KMS-11 (cell line): ENCODE data around the gene TBC1D20.

Experiments used
- H2AFZ ChIP-seq: fragments of 200-600 bp; sonication (generic); 2 replicates; pipeline ENCODE4 v1.6.1; 2016; ENCODE audit warnings: antibody characterized with exemption, mixed run types, low read depth
- H3K27ac ChIP-seq: fragments of 200-600 bp; sonication (generic); 2 replicates; pipeline ENCODE4 v1.6.1; 2016; ENCODE audit warnings: mild to moderate bottlenecking, mixed run types
- H3K27me3 ChIP-seq: fragments of 200-600 bp; sonication (generic); 2 replicates; pipeline ENCODE4 v1.6.1; 2017; ENCODE audit warnings: mild to moderate bottlenecking, low read depth, mixed run types, moderate library complexity; ENCODE audit not compliant: insufficient read depth
- H3K36me3 ChIP-seq: fragments of 200-600 bp; sonication (generic); 2 replicates; pipeline ENCODE4 v1.6.1; 2017; ENCODE audit warnings: mild to moderate bottlenecking, mixed run types; ENCODE audit not compliant: insufficient read depth
- H3K4me1 ChIP-seq: fragments of 200-600 bp; sonication (generic); 2 replicates; pipeline ENCODE4 v1.6.1; 2016; ENCODE audit warnings: mild to moderate bottlenecking, low read depth, mixed run types; ENCODE audit not compliant: poor library complexity, severe bottlenecking
- H3K4me2 ChIP-seq: fragments of 200-600 bp; sonication (generic); 2 replicates; pipeline ENCODE4 v1.7.0; 2016; ENCODE audit warnings: mild to moderate bottlenecking, mixed run types
- H3K4me3 ChIP-seq: fragments of 200-600 bp; sonication (generic); IDR thresholded peaks from 2 replicates; pipeline ENCODE4 v1.6.1; 2017; ENCODE audit warnings: low read depth, low read length, mixed read lengths; ENCODE audit not compliant: insufficient read depth
- H3K79me2 ChIP-seq: fragments of 200-600 bp; sonication (generic); 2 replicates; pipeline ENCODE4 v1.6.1; 2016; ENCODE audit warnings: low read depth, mixed run types; ENCODE audit not compliant: insufficient read depth
- H3K9ac ChIP-seq: fragments of 200-600 bp; sonication (generic); 2 replicates; pipeline ENCODE4 v1.6.1; 2016; ENCODE audit warnings: mild to moderate bottlenecking, mixed run types
- H4K20me1 ChIP-seq: fragments of 200-600 bp; sonication (generic); 2 replicates; pipeline ENCODE4 v1.6.1; 2016; ENCODE audit warnings: mild to moderate bottlenecking, mixed run types; ENCODE audit not compliant: insufficient read depth
- CTCF ChIP-seq: fragments of 200-600 bp; sonication (generic); conservative IDR thresholded peaks from 2 replicates; pipeline ENCODE4 v1.6.1; 2017; ENCODE audit warnings: low read depth, mild to moderate bottlenecking, antibody characterized with exemption, low read length, moderate library complexity, mixed read lengths

The TBC1D20 gene

GRCh38 chr20:443223-443775 is 19.0 kb downstream of the TBC1D20 start:
- no peak for TF ChIP-seq CTCF
- Histone ChIP-seq H3K79me2 (peaks cover 8% of the 10 kb centered on the region; the same call in 1 of the 2 replicates), H3K4me2 (no peak overlapping the region), H3K4me1 (peaks cover 33% of the 10 kb centered on the region), H3K9ac (no peak overlapping the region), H3K36me3 (no peaks in the 10 kb centered on the region), H3K27me3 (no peaks in the 10 kb centered on the region), H3K27ac (no peak overlapping the region), H4K20me1 (no peaks in the 10 kb centered on the region), H2AFZ (no peak overlapping the region), H3K4me3 (no peak overlapping the region)

GRCh38 chr20:440636-441035 is 21.7 kb downstream of the TBC1D20 start:
- Histone ChIP-seq H3K27ac (no peak overlapping the region), H3K4me2 (no peak overlapping the region), H3K4me1 (peaks cover 57% of the 10 kb centered on the region), H3K36me3 (no peaks in the 10 kb centered on the region), H3K9ac (no peak overlapping the region), H3K4me3 (no peak overlapping the region), H3K79me2 (no peaks in the 10 kb centered on the region; the same call in 1 of the 2 replicates), H4K20me1 (no peaks in the 10 kb centered on the region), H3K27me3 (no peaks in the 10 kb centered on the region), H2AFZ (no peak overlapping the region)
- TF ChIP-seq CTCF: no peak

GRCh38 chr20:440148-440547 is 22.2 kb downstream of the TBC1D20 start:
- Histone ChIP-seq H3K4me1 (peaks cover 57% of the 10 kb centered on the region), H4K20me1 (no peaks in the 10 kb centered on the region), H3K4me3 (no peak overlapping the region), H3K27ac (no peak overlapping the region), H3K36me3 (0 out of 2 replicates have a peak, but pooled peaks cover 4% of the 10 kb centered on the region), H3K79me2 (no peaks in the 10 kb centered on the region; the same call in 1 of the 2 replicates), H3K4me2 (peak overlapping the region; percentile 84; the same call in 1 of the 2 replicates), H2AFZ (no peak overlapping the region), H3K9ac (no peak overlapping the region), H3K27me3 (no peaks in the 10 kb centered on the region)
- no peak for TF ChIP-seq CTCF

DNA sequence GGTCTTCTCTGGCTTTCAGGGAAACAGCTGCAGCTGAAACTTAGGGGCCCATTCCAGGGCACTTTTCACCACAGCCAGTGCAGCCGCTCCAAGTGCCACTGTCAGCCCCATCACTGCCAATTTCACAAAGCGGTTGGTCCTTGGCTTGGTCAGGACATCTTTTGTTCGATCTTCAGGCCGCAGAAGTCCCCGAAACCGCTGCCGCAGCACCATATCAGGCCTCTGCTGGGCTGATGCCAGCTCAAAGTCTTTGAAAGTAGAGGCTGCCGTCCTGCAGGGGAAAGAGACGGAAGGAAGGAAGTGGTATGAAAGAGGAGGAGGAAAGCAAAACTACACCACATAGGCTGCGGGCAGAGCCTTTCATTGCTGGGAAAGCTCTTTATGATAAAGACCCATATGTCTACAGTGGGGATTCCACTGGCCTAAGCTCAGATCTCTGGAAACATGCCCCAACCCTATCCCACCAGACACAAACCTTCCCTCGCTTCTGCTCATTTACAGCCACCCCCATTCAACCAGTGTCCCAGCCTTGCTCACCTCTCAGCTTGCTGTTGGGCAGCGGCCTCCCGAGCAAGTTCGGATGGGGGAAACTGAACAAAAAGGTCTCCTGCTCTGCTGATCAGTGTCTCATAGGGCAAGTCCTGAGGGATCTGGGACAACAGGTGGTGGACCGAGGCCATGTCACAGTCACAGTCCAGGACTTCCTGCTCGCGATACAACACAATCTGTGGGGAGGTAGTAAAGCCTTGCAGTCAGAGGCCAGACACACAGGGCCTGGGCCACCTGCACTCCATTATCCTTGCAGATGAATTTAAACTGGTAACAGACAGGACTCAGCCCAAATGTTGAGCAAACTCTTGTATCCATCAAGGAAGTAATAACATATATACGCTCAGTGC is 23.5 kb downstream of the TBC1D20 start:
- Histone ChIP-seq H2AFZ (no peak overlapping the region), H3K36me3 (0 out of 2 replicates have a peak, but pooled peaks cover 5% of the 10 kb centered on the region), H3K4me2 (peak overlapping the region; percentile 84), H3K9ac (no peak overlapping the region), H3K27ac (peak overlapping the region; percentile 49), H3K4me1 (peaks cover 50% of the 10 kb centered on the region), H4K20me1 (no peaks in the 10 kb centered on the region), H3K4me3 (no peak overlapping the region), H3K79me2 (no peaks in the 10 kb centered on the region; the same call in 1 of the 2 replicates), H3K27me3 (no peaks in the 10 kb centered on the region)
- no peak for TF ChIP-seq CTCF
